Hepatic stellate cell (primary cell): ENCODE data around the gene LCN9.
A peak's percentile ranks its signal among the peaks of the same experiment; 100 is the strongest.
"Not testable (repeated sequence)": the region's sequence is repeated elsewhere in the genome, so short reads cannot be mapped to it uniquely, and the experiment has no call there.

Source experiments
- DNase-seq: peaks from one replicate; pipeline ENCODE4 v3.0.0; 2011; ENCODE audit warnings: low spot score

Gene LCN9

DNA sequence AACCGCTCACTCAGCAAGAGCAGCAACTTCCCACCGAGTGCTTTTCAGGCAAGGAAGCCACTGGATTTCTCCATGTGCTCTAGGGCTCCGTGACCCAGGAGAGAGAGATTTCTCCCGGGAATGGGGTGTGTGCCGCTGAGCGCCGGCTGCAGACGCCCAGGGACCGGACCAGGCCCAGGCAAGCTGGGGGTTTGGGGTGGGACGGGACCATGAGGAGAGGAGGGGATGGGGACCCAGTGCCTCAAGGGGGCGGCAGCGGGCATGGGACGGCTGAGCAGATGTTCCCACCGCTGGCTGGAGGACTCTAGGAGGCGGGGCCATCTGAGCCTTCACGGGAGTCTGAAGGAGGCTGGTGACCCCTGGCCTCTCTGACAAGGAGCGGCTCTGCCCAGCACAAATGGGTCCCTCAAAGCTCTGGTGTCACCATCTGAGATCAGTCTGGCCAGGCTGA, 8.5 kb downstream of the LCN9 start:
- DNase-seq, result no peak

DNA sequence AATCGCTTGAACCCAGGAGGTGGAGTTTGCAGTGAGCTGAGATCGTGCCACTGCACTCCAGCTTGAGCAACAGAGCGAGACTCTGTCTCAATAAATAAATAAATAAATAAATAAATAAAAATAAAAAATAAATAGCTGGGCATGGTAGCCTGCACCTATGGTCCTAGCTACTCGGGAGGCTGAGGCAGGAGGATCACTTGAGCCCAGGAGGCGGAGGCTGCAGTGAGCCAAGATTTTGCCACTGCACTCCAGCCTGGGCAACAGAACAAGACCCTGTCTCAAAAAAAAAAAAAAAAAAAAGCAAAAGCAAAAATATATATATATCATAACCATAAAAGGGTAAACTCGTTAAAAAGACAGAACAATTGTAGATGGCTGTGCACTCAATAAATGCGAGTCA, 9.7 kb downstream of the LCN9 start:
- DNase-seq, result not testable (repeated sequence)

DNA sequence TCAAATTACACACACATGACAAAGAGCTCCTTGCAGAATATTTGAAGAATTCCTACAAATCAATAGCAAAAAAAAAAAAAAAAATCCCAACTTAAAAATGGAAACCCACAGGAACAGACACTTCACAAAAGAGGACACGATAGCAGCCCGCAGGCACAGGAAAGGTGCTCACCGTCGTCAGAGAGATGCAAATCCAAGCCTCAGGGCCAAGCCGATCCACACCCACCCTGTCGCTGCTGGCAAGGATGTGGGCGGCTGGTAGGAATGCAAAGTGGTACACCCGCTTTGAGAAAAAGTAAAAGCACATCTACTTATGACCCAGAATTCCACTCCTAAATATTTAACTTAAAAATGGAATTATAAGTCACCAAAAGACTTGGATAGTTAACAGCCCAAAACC, 10.8 kb downstream of the LCN9 start:
- DNase-seq, result no peak

DNA sequence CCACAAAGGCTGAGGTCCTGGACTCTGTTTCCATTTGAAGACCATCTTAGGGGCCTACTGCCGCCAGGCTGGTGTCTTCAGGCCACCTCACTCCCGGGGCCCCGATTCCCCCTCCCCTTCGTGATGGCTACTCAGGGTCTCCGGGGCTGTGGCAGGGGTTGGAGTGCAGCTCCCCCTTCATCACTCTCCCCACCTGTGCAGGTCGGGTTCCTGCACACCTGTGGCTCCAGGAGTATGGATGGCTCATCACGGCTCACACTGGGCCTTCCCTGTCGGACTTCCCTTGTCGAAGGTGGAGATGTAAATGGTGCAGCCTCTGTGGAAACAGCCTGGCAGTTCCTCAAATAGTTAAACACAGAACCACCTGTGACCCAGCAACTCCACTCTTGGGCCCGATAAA, 11.9 kb downstream of the LCN9 start:
- DNase-seq, result no peak

DNA sequence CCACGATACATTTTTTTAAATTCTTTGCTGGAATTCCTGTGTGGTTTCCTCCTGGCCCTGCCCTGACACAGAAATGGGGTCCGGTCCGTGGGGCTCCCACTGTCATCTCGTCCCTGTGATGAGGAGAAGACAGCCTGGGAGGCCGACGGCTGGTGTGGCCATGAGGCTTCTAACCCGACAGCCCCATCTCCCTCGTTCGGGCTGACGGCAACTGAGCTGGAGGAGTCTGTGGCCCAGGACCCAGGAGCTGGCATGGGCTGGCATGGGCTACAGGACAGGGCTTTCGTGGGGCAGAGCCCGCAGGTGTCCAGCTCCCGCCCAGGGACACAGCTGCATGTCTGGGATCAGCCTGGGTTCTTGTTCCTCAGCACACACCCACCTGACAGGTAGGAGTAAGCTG, 13.8 kb downstream of the LCN9 start:
- no peak for DNase-seq

DNA sequence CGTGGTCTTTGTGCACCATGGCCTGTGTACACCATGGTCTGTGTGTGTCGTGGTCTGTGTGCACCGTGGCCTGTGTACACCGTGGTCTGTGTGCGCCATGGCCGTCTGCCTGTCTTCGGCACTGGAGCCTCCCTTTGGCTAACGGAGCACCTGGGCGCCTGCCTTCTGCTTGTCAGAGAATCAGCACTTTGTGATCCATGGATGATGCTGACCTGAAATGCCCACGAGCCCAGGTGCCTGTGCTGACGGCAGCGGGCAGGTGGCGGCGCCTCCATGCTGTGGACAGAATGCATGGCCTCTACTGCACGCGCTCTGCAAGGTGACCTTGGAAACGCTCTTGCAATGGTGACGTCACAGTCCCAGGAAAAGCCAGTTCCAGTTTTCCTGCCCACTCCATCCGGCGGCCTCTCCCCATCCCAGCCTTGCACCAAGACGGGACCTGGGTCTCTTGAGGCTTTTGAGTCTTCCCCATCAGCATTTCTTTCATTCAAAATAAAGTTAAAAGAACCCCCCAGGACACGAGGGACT, 14.6 kb downstream of the LCN9 start:
- no peak for DNase-seq

DNA sequence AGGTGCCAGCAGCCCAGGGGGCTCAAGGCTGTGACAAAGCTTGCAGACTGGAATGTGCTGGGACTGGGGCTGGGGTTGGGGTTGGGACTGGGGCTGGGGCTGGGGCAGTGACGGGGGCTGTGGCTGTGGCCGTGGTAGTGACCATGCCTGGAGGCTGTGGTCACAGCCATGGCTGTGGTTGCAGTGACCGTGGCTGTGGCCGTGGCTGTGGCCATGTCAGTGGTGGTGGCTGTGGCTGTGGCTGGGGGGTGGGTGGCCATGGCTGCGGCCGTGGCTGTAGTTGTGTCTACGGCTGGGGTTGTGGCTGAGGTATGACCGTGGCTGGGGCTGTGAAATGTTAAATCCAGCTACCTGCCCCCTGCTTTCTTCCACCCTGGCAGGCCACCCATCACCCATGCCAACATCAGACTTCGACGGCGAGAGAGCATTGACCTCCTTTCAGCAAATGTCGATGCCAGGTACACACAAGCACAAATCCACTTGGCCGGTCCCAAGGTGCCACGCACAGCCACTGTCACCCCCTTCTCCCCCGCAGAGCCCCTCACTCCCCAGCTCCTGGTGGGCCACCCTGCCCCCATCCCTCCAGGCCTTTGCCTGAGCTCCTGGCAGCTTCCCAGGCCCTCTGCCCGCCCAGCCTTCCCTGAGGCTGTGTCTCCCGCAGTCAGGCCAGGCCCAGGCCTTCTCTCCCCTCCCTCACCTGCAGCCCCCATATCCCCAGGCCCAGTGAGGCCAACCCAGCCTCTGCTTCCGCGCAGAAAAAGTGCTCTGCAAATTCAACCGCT, 15.3 kb downstream of the LCN9 start:
- no peak for DNase-seq

DNA sequence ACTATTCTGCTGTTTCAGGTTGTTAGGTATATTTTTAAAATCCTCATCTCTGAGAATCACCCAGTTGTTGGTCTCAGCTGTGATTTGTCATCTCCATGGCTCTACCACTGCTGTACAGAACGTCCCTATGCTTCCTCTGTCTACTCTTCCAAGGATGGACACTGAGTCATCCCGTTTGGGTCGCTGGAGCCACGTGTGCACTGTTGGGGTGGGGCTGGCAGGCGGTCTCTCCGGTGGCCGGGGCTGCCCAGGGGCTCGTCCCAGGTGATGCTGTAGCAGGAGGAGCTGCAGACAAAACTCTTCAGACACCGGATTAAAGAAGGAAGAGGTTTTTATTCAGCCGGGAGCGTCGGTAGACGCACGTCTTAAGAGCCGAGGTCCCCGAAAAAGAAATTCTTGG, 16.9 kb downstream of the LCN9 start:
- no peak for DNase-seq

DNA sequence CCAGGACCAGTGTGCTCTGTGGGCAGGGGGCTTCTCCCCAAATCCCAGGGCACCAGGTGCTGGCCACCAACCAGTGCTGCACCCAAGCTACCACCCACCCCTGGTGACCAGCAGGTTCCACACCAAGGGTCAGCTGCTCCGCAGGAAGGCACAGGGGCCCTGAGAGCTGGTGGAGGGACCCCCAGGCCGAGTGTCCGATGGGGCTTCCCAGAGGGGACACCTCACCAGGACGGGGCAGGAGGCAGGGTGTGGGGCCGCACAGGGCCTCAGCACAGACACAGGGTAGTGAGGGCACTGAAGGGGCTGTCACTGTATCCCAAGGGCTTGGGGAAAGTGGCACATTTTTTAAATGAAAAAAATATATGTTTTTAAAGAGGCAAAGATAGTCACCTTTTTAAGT, 18.1 kb downstream of the LCN9 start:
- no peak for DNase-seq

DNA sequence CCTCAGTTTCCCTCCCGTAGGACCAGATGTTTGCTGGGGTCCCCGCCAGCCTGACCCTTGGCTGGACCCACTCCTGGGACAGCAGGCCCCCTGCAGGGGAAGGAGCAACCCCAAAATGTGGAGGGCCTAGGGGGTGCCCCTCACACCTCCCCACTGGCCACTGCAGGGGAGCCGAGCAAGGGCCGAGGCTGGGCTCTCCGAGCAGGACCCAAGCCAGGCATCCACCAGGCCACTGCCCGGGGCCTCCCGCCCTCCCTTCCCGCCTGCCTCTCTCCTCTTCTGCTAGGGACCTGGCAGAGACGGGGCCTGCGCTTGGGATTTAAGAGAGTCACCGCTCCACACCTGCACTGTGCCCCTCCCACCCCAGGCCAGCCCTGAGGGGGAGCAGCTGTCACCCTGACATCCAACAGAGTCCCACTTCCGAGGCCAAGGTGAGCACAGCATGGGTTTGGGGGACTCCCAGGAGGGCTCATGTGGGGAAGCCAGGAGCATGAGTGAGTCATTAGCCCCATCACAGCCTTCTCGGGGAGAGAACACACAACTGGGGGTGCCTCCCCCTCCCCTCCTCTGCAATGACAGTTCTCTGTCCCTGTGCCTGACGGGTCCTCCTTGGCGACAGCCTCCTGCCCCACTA, 20.4 kb downstream of the LCN9 start:
- DNase-seq, result no peak

DNA sequence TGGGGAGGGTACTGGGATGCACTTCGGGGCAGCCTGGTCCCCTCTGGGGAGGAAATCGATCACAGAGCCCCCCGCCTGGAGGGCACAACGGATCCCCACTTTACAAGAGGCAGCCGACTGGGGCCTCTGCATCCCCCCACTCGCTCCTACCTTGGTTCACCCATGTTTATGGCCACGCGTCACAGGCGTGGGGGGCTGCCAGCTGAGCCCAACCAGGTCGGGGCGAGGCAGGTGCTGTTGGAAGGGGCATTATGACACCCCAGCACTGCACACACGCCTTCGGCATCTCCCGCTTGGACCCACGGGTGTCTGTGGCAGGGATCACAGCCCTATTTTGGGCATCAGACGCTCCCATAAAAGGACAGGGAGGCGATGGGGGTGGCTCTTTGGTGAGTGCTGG, 21.6 kb downstream of the LCN9 start:
- no peak for DNase-seq

DNA sequence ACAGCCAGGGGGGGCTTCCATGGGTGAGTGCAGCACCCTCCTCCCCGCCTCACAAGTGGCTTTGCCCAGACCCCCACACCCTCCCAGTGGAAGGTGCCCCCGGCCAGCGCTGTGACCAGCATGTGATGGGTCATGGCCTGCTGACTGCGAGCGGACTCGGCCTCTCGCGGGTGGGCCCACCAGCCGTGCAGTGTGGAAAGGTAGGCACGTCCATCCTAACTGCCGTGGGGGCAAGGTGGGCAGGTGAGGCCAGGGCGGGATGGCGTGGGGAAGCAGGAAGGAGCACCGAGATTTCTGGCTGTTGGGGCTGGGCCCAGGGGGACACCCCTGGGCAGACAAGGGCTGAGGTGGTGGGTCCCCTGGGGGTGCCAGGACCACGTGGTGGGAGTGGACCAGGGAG, 24.1 kb downstream of the LCN9 start:
- DNase-seq, result no peak

DNA sequence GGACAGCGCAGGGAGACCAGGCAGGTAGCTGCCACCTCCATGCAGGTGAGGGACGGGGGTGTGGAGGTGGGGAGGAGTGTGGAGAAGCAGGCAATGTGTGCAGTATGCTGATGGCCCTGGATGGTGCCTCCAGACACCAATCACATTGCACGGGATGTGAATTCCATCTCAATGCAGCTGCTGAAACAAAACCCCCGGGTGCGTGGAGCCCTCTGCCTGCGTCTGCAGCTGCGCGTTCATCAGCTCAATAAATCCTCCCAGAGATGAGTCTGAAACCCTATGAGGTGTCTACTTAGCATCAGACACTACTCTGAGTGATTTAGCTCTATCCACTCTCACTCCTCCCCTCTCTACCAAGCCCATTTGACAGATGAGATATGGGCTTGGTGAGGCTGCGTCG, 25.9 kb downstream of the LCN9 start:
- no peak for DNase-seq

DNA sequence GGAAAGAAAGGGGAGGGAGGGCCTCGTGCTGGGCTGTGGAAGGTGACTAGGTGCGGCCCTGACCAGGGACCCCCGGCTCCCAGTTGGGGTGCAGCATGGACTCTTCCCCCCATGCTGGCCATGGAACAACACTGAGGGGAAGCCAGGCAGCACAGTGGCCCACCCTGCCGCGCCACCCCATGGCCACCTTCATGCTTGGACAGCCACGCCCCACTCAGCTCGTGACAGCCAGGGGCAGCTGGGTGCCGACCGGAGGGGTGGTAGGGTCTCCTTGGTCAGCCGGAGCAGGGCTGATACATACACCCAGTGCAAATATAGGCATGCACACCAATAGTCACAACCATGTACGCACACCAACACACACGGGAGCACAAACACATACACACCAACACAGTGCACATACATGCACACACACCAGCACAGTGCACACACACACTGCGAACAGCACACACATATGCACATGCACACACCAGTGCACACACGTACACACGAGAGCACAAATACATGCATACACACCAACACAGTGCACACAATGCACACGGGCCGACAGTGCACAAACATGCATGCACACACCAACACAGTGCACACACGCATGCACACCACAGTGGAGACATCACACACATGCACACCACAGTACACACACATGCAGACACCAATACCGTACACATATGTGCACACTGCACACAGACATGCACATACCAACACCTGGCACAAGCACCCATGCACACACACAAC, 27.9 kb downstream of the LCN9 start:
- no peak for DNase-seq

DNA sequence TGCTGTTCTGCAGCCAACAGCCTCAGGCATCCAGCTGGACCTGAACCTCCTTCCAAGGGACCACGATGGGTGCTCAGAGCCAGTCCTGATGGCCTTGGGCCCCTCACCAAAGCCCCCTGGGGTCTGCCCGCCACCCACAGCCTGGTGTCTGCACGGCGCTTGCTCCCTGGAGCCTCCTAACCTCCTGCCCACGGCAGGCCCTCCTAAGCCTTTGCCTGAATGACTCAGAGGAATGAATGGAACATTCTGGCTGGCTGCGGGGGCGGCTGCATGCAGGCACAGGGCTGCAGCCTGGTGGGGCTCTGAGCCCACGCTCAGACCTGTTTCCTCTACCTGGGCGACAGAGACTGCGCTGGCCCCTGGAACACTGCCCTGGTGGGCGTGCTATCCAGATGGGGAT, 29.3 kb downstream of the LCN9 start:
- peak; percentile 52 for DNase-seq

DNA sequence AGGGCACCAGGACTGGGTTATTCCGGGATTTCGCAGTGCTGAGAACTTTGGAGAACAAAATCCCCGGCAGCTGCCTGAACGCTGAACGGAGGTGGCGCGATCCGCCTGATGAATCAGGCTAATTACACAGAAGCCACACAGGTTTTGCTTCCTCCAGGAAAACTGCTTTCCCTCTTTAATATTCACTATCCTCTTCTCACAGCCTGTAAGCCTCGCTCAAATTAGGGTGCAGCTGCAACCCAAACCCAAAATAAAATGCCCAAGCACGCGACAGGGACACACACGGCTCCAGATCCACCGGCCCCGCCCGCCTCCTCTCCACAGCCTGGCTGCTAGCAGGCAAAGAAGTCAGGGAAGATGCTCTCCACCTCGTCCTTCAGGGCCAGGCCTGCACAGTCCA, 30.2 kb downstream of the LCN9 start:
- no peak for DNase-seq

DNA sequence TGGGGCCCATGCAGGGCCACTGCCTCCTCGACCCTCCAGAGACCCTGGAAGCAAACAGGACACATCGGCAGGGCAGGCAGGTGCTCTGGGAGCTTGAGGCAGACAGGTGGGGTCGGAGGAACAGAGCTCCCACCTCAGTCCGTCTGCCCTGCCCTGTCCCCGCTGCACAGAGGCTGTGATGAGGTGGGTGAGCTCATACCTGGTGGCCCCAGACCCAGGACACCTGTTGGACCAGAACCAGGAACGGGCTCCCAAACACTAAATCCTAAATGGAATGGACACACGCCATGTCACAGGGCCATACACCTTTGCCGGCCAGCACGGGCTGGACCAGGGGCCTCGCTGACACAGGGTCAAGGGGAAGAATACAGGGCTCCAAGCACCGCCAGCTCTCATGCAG, 30.7 kb downstream of the LCN9 start:
- no peak for DNase-seq

DNA sequence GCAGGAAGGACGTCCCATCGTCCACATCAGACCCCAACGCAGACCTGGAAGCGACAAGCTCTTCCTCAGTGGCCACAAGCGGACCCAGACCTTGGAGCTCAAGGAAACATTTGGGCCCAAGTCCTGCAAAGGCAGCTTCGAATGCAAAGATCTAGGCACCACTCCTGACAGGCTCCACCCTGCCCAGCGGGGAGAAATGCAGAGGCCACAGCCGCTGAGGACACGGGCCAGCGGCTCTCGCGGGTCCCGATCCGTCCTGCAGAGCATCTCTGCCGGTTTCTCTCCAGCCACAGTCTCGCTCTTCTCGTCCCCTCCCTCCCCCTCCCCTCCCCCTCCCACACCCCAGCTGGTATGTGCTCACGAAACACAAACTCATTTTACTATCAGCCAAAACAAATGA, 31.3 kb downstream of the LCN9 start:
- DNase-seq, result no peak

DNA sequence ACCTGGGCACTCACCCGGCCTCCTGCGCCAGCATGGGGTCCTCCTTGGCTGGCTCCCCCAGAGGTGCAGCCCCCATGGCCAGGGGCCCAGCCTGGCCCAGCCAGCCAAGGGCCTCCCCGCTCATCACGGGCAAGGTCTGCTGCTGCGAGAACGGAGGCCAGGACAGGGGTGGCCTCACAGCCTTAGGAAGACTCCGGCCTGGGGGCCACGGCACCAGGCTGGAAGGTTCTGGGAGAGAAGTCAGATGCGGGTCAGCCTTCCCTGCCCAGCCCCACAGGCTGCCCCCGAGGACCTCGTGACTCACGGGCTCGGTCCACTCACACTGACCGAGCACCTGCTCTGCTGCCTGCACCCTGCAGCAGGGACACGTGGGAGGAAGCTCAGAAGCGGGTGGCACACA, 31.9 kb downstream of the LCN9 start:
- no peak for DNase-seq

DNA sequence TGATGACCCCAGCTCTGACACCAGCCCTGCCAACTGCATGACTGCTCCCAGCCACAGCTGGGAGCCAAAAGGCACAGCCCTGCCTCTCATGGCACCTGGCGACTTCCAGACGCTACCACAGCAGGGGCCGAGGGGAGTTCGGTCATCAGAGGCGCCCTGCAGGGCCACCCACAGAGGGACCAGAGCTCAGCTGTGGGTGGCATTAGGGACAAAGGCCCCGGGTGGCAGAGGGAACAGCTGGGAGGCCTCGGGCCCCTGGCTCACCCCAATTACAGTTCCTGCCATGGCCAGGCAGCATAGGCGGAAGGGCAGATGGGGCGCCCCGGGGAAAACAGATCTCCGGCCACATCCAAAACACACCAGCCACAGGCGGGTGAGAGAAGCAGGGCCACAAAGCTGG, 32.5 kb downstream of the LCN9 start:
- DNase-seq, result no peak

DNA sequence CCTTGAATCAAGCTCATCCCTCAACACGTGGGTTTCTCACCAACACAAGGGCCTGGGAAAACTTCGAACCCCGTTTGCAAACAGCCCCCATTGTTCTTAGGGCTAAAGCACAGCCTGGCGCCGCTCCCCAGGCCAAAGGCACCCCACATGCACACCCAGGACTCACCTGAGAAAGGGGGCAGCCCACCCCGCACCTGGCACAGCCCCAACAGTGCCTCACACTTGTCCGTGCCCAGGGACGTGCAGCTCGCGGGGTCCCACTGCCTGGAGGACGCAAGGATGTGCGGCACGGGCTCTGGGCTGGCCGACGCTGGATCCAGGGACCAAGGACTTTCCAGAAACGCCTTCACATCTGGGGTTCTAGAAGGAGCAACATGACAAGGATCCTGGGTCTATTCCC, 33.3 kb downstream of the LCN9 start:
- DNase-seq, result no peak

DNA sequence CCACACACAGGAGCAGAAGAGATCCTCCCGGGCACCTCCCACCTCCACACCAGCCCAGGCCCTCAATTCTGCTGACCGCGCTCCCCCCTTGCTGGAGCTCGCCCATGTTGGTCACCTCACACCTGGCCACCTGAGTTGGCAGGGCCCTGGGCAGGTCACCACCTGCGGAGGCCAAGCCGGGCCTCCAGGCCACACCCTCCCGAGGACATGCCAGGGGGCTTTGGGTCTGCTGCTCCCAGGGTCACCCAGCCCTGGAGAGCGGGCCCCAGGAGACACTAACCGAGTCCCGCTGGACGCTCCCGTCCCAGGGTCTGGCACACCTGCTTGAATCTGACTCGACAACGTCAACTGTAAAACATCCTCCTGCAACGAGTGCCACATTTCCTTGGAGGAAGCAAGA, 34.1 kb downstream of the LCN9 start:
- no peak for DNase-seq

DNA sequence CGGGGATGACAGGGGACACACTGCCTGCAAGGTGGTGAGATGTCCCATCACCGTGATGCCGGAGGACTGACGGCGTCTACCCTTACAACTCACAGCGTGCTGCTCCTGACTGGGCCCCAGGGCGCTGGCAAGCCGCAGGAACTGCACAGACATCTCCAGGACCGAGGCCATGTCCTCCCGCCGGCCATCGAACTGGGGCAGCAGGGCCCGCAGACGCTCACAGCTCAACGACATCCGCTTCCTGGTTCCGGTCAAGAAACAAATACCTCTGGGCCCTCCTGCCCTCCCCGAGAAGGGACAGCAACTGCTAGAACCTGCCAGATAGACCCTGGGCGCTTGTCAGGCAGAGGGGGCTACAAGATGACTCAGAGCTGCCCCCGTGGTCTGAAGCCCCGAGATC, 35.1 kb downstream of the LCN9 start:
- no peak for DNase-seq
